Esophagus muscularis mucosa (tissue), 4 donors: Measurements from ENCODE around the gene SOX9. TPM values are rescaled to one million over a fixed set of nuclear protein-coding genes. Genes with fewer than 3 reads are reported as not detected.

ENCODE experiments used
- DNase-seq: peaks from one replicate; pipeline ENCODE4 v3.0.0-alpha.2; 2017; ENCODE audit errors: extremely low spot score
- H3K27ac ChIP-seq, 4 donors: fragments of 200-600 bp; sonication (generic); replicated peaks in 1 of 4; 1 replicate in 3 of 4; 2 replicates in 1 of 4; pipeline ENCODE4 v1.5.1; 2016 to 2019; ENCODE audit warnings: mild to moderate bottlenecking in 1 of 4
- H3K27me3 ChIP-seq, 4 donors: fragments of 200-600 bp; sonication (generic); one replicate each; pipeline versions ENCODE4 v1.5.1 to v1.6.0; 2016 to 2019
- H3K36me3 ChIP-seq, 4 donors: fragments of 200-600 bp; sonication (generic); one replicate each; pipeline ENCODE4 v1.5.1; 2016 to 2019
- H3K4me1 ChIP-seq, 4 donors: fragments of 200-600 bp; sonication (generic); one replicate each; pipeline ENCODE4 v1.5.1; 2016 to 2019
- H3K4me3 ChIP-seq, 4 donors: fragments of 200-600 bp; sonication (generic); 1 replicate in 2 of 4; 2 replicates in 2 of 4; pipeline ENCODE4 v1.5.1; 2016 to 2019; ENCODE audit warnings: mild to moderate bottlenecking in 4 of 4, moderate library complexity in 1 of 4
- H3K9me3 ChIP-seq, 4 donors: fragments of 200-600 bp; sonication (generic); 1 replicate in 3 of 4; 2 replicates in 1 of 4; pipeline ENCODE4 v1.5.1; 2016 to 2019
- EP300 ChIP-seq: sonication (generic); formaldehyde crosslinking; IDR thresholded peaks from one replicate; pipeline ENCODE4 v1.6.1; 2017; ENCODE audit warnings: antibody characterized with exemption
- POLR2A ChIP-seq: fragments of 450-650 bp; IDR thresholded peaks from one replicate; pipeline ENCODE4 v1.6.1; 2017; ENCODE audit warnings: antibody characterized with exemption, moderate library complexity, mild to moderate bottlenecking, low read depth
- POLR2AphosphoS5 ChIP-seq, 2 donors: sonication (generic); formaldehyde crosslinking; IDR thresholded peaks; one replicate each; pipeline ENCODE4 v1.6.1; 2017; ENCODE audit warnings: antibody characterized with exemption in 2 of 2
- WGBS: methylation state at CpG from one replicate; pipeline ENCODE4 v1.1.5; 2018; 5-methylcytosine and 5-hydroxymethylcytosine counted together
- intact Hi-C: fragments of 100-400 bp; cut with DNase I; formaldehyde crosslinking; loops from one replicate; pipeline ENCODE4 v1.15.1; 2023
- total RNA-seq, 4 donors: library from RNA; depleted of rRNA; stranded (reverse); fragments of >200 nt; gene quantifications; one replicate each; pipeline versions ENCODE4 v1.1.0 to v1.2.1, GENCODE V29; 2016
- TF ChIP-seq, protein P1 (sequence below), 3 experiments: fragments of 200-600 bp in 2 of 3; fragments of 450-650 bp in 1 of 3; sonication (generic) in 2 of 3; IDR thresholded peaks; one replicate each; pipeline ENCODE4 v1.5.1; 2017 to 2019; ENCODE audit warnings: antibody characterized with exemption in 3 of 3, mild to moderate bottlenecking in 2 of 3, moderate library complexity in 1 of 3

The SOX9 gene
- total RNA-seq, 4 donors from 2014 or later: 1.4 to 3.7 (median 1.9) TPM

GRCh38 chr17:72119077-72119872 lies 1.5 kb upstream of the SOX9 start:
- DNase-seq: no peak
- intact Hi-C loops: loop anchor here (5.0 to 10.0 kb wide), 2 partner anchors 647 to 1484 kb away; no protein-coding TSS in a partner anchor
- Histone ChIP-seq H3K9me3 (no peaks in the 10 kb centered on the region), H3K27ac (no peak overlapping the region), H3K36me3 (peaks cover 0 to 9% (median 0%) of the 10 kb centered on the region in 4 donors), H3K4me1 (peaks cover 25 to 75% (median 67%) of the 10 kb centered on the region in 4 donors), H3K4me3 (peak overlapping the region in 1 of 4 donors; percentile 55), H3K27me3 (peaks cover 9 to 99% (median 58%) of the 10 kb centered on the region in 4 donors)
- WGBS: 19% methylated on average over 22 of the region's 22 CpGs
- TF ChIP-seq POLR2AphosphoS5 (IDR thresholded peaks at IDR 0.05) (no peak), EP300 (no peak), POLR2A (no peak)
- TF ChIP-seq, protein P1, sequence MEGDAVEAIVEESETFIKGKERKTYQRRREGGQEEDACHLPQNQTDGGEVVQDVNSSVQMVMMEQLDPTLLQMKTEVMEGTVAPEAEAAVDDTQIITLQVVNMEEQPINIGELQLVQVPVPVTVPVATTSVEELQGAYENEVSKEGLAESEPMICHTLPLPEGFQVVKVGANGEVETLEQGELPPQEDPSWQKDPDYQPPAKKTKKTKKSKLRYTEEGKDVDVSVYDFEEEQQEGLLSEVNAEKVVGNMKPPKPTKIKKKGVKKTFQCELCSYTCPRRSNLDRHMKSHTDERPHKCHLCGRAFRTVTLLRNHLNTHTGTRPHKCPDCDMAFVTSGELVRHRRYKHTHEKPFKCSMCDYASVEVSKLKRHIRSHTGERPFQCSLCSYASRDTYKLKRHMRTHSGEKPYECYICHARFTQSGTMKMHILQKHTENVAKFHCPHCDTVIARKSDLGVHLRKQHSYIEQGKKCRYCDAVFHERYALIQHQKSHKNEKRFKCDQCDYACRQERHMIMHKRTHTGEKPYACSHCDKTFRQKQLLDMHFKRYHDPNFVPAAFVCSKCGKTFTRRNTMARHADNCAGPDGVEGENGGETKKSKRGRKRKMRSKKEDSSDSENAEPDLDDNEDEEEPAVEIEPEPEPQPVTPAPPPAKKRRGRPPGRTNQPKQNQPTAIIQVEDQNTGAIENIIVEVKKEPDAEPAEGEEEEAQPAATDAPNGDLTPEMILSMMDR (IDR thresholded peaks at IDR 0.05): no peak

DNA sequence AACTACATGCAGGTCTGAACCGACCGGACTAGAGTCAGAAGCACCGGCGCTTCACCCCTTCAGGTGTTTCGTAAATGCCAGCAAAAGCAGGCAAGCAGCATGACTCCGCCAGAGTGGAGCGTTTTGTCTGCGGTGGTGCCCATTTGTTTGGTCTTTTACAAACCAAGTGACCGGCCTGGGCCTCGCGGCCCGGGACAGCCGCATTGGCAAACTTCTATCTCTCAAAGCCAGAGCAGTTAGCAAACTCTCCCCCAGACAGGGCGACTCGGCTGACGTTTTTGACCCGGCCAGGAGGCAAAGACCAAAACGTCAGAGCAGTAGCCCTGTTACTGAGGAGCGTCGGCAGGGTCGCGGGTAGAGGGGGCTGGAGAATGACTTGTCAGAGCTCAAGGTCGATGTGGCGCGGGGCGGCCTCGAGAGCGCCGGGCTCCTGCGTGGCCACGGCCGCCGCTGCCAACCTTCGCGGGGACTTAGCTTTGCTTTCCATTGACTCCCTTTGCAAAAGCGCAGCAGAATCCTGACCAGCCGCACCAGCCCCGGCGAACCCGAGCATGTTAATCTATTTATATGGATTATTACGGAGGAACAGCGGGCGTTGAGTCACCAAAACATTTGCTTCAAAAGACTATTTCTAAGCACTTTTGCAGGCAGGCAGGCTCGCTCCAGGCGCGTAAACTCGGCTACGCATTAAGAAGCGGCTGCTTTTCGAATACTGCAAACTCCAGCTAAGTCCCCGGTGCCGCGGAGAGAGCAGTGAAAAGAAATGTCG lies 763 bp upstream of the SOX9 start:
- TF ChIP-seq POLR2A (no peak), POLR2AphosphoS5 (IDR thresholded peaks at IDR 0.05) (no peak), EP300 (no peak)
- TF ChIP-seq, protein P1 (IDR thresholded peaks at IDR 0.05): no peak
- WGBS: 15% methylated on average over 10 of the region's 54 CpGs
- Histone ChIP-seq H3K4me3 (peak overlapping the region; percentile 49 to 65 (median 53)), H3K36me3 (peaks cover 0 to 9% (median 0%) of the 10 kb centered on the region in 4 donors), H3K27ac (peak overlapping the region in 2 of 4 donors; percentile 31 to 65), H3K27me3 (peaks cover 9 to 98% (median 59%) of the 10 kb centered on the region in 4 donors), H3K9me3 (no peaks in the 10 kb centered on the region), H3K4me1 (peaks cover 25 to 75% (median 67%) of the 10 kb centered on the region in 4 donors)
- DNase-seq: no peak
- intact Hi-C loops: loop anchor here (5.0 to 10.0 kb wide), 5 partner anchors 405 to 1485 kb away; no protein-coding TSS in a partner anchor

GRCh38 chr17:72121164-72122009 lies 567 bp downstream of the SOX9 start:
- 2% methylated on average over 36 of the region's 88 CpGs for WGBS
- DNase-seq: no peak
- Histone ChIP-seq H3K27me3 (peaks cover 9 to 98% (median 51%) of the 10 kb centered on the region in 4 donors), H3K27ac (peak overlapping the region in 3 of 4 donors; percentile 42 to 69 (median 65)), H3K36me3 (peaks cover 0 to 9% (median 0%) of the 10 kb centered on the region in 4 donors), H3K9me3 (no peaks in the 10 kb centered on the region), H3K4me1 (peaks cover 29 to 69% (median 65%) of the 10 kb centered on the region in 4 donors), H3K4me3 (peak overlapping the region; percentile 49 to 65 (median 53))
- TF ChIP-seq POLR2A (no peak), POLR2AphosphoS5 (IDR thresholded peaks at IDR 0.05) (no peak), EP300 (no peak)
- TF ChIP-seq, protein P1 (IDR thresholded peaks at IDR 0.05): no peak
- intact Hi-C loops: loop anchor here (10.0 kb wide), 3 partner anchors 407 to 1357 kb away; no protein-coding TSS in a partner anchor
